Psoas muscle (tissue), 8 donors: Measurements from ENCODE around the gene FECH. TPM values are rescaled to one million over a fixed set of nuclear protein-coding genes. Genes with fewer than 3 reads are reported as not detected.
A peak's percentile ranks its signal among the peaks of the same experiment; 100 is the strongest.

Source experiments
- ATAC-seq, 4 donors: fragments of 200-7000 bp; cut with Tn5 transposase; one replicate each; pipeline ENCODE4 v1.9.1; 2020; ENCODE audit warnings: moderate library complexity in 3 of 4, mild to moderate bottlenecking in 2 of 4
- DNase-seq, 2 donors: peaks; one replicate each; pipeline ENCODE4 v3.0.0-alpha.2; 2020
- H3K27ac ChIP-seq: fragments of 200-600 bp; one replicate; pipeline ENCODE4 v1.8.0; 2022
- H3K27me3 ChIP-seq, 3 donors: fragments of 200-600 bp in 1 of 3; one replicate each; pipeline versions ENCODE4 v1.6.1 to v1.8.0; 2013 to 2022; ENCODE audit warnings: low read length in 2 of 3, mild to moderate bottlenecking in 2 of 3, moderate library complexity in 1 of 3; ENCODE audit not compliant: insufficient read depth in 3 of 3
- H3K36me3 ChIP-seq, 2 donors: fragments of 200-600 bp in 1 of 2; one replicate each; pipeline versions ENCODE4 v1.6.1 to v1.8.0; 2013 to 2022; ENCODE audit warnings: low read depth in 1 of 2, mild to moderate bottlenecking in 1 of 2, moderate library complexity in 1 of 2; ENCODE audit not compliant: insufficient read depth in 1 of 2
- H3K4me1 ChIP-seq: fragments of 200-600 bp; one replicate; pipeline ENCODE4 v1.8.0; 2022
- H3K4me3 ChIP-seq: fragments of 200-600 bp; one replicate; pipeline ENCODE4 v1.8.0; 2022; ENCODE audit warnings: mild to moderate bottlenecking
- H3K9me3 ChIP-seq: fragments of 200-600 bp; one replicate; pipeline ENCODE4 v1.8.0; 2022
- CTCF ChIP-seq: fragments of 200-600 bp; IDR thresholded peaks from one replicate; pipeline ENCODE4 v1.8.0; 2022; ENCODE audit warnings: antibody characterized with exemption
- WGBS, 3 donors: extraction: QIAGEN DNeasy Blood & Tissue Kit; methylation state at CpG; one replicate each; pipeline versions ENCODE4 v1.1.6 to v1.1.7; 2013; 5-methylcytosine and 5-hydroxymethylcytosine counted together
- intact Hi-C, 2 donors: fragments of 100-400 bp; cut with DNase I; formaldehyde crosslinking; loops; one replicate each; pipeline versions ENCODE4 v1.11.0 to v1.14.2; 2022
- polyA plus RNA-seq, 3 donors: library from polyadenylated mRNA; stranded (reverse); fragments of 200-250 nt; gene quantifications; one replicate each; pipeline ENCODE4 v1.2.3, GENCODE V29; 2013
- total RNA-seq, 4 donors: library from RNA; stranded (reverse); fragmentation: NEBNext Ultra II Directional in 2 of 4; extraction: Animal tissue kit (Norgen Biotek cat#: 25700) in 2 of 4; gene quantifications; one replicate each; pipeline versions ENCODE4 v1.2.1 to v1.2.4, GENCODE V29; 2021 to 2023
- donor health status: healthy with polysubstance abuse.
- donor health status: DM: no; HTN: no; CAD: no; lungs with moderate emphysema.
- donor health status: Bipolar disorder and iron deficiency.
- donor health status: healthy.
- donor health status: DM: yes; HTN: yes; CAD: no.
- donor health status: DM: no; HTN: no; CAD: no.
- donor health status: DM: no; HTN: no; CAD: no.
- donor health status: DM: yes; HTN: yes; CAD: no.

FECH gene
- total and polyA plus RNA-seq, 7 donors: 14.4 to 59.7 (median 42.2) TPM

GRCh38 chr18:57574866-57575265, 11.6 kb downstream of the FECH start:
- Histone ChIP-seq H3K9me3 (no peaks in the 10 kb centered on the region), H3K4me3 (no peak overlapping the region), H3K4me1 (no peaks in the 10 kb centered on the region), H3K27me3 (no peaks in the 10 kb centered on the region), H3K36me3 (peaks cover 10 to 97% of the 10 kb centered on the region in 2 donors), H3K27ac (no peak overlapping the region)
- WGBS, 3 donors: 68 to 85% (median 69%) methylated on average over 4 of the region's 4 CpGs
- ATAC-seq (no peak), DNase-seq (no peak)
- intact Hi-C loops: no loop called here
- TF ChIP-seq CTCF: no peak

- TF ChIP-seq CTCF: no peak
- Histone ChIP-seq H3K4me1 (no peaks in the 10 kb centered on the region), H3K27ac (no peak overlapping the region), H3K27me3 (no peaks in the 10 kb centered on the region), H3K36me3 (peaks cover 12 to 96% of the 10 kb centered on the region in 2 donors), H3K9me3 (no peaks in the 10 kb centered on the region), H3K4me3 (no peak overlapping the region)
- no peak for DNase-seq
- WGBS, 3 donors: 75% methylated on average over 4 of the region's 4 CpGs
- no peak for ATAC-seq
- intact Hi-C loops: no loop called here
Measured at GRCh38 chr18:57570162-57570561, 16.3 kb downstream of the FECH start.

- H3K27ac ChIP-seq: no peak overlapping the region
- no peak overlapping the region for H3K4me3 ChIP-seq
- no peak for TF ChIP-seq CTCF
- WGBS, 3 donors: 73 to 79% (median 75%) methylated on average over 2 of the region's 2 CpGs
- no peaks in the 10 kb centered on the region for H3K27me3 ChIP-seq
- ATAC-seq (no peak), DNase-seq (no peak)
- H3K36me3 ChIP-seq: peaks cover 12 to 96% of the 10 kb centered on the region in 2 donors
- intact Hi-C loops: no loop called here
- H3K4me1 ChIP-seq: no peaks in the 10 kb centered on the region
- H3K9me3 ChIP-seq: no peaks in the 10 kb centered on the region
Measured at GRCh38 chr18:57569133-57569532, 17.4 kb downstream of the FECH start.

- ATAC-seq: peak in 2 of 4 donors; percentile 52 to 76
- H3K4me1 ChIP-seq: no peaks in the 10 kb centered on the region
- H3K36me3 ChIP-seq: peaks cover 7 to 79% of the 10 kb centered on the region in 2 donors
- intact Hi-C loops: loop anchor here in 1 of 2 donors (5.0 kb wide), 2 partner anchors 695 to 810 kb away; no protein-coding TSS in a partner anchor
- no peaks in the 10 kb centered on the region for H3K9me3 ChIP-seq
- DNase-seq: no peak
- peak; percentile 88 for TF ChIP-seq CTCF
- H3K27ac ChIP-seq: no peak overlapping the region
- H3K4me3 ChIP-seq: no peak overlapping the region
- H3K27me3 ChIP-seq: no peaks in the 10 kb centered on the region
- 44 to 48% (median 47%) methylated on average over 4 of the region's 4 CpGs for WGBS, 3 donors
Measured at GRCh38 chr18:57561728-57562423, 24.6 kb downstream of the FECH start.
